ENCODE results near the gene RPL27A.
A peak's percentile ranks its signal among the peaks of the same experiment; 100 is the strongest.

RPL27A gene

GRCh38 chr11:8730697-8731020 lies 48.1 kb downstream of the RPL27A start:
- TF ChIP-seq CTCF (conservative IDR thresholded peaks at IDR 0.05): no peak
- H3K27ac ChIP-seq: no peak overlapping the region

- no peak for TF ChIP-seq CTCF (conservative IDR thresholded peaks at IDR 0.05)
- no peak overlapping the region for H3K27ac ChIP-seq
Observed at GRCh38 chr11:8731647-8732323, 49.2 kb downstream of the RPL27A start.

- no peak for TF ChIP-seq CTCF (conservative IDR thresholded peaks at IDR 0.05)
Observed at GRCh38 chr11:8732324-8732670, 49.7 kb downstream of the RPL27A start.

GRCh38 chr11:8732748-8733241 lies 50.2 kb downstream of the RPL27A start:
- no peak for TF ChIP-seq CTCF (conservative IDR thresholded peaks at IDR 0.05)
- no peak overlapping the region for H3K27ac ChIP-seq

More at GRCh38 chr11:8732324-8732670, 49.7 kb downstream of the RPL27A start:
- H3K27ac ChIP-seq: no peak overlapping the region

- H3K27ac ChIP-seq: no peak overlapping the region
- no peak for TF ChIP-seq CTCF (conservative IDR thresholded peaks at IDR 0.05)
Observed at GRCh38 chr11:8733852-8734251, 51.3 kb downstream of the RPL27A start.

- TF ChIP-seq CTCF (conservative IDR thresholded peaks at IDR 0.05): no peak
- no peak overlapping the region for H3K27ac ChIP-seq
Observed at GRCh38 chr11:8735094-8735493, 52.5 kb downstream of the RPL27A start.

- TF ChIP-seq CTCF (conservative IDR thresholded peaks at IDR 0.05): no peak
Observed at GRCh38 chr11:8739309-8739793, 56.8 kb downstream of the RPL27A start.

More at GRCh38 chr11:8739309-8739793, 56.8 kb downstream of the RPL27A start:
- H3K27ac ChIP-seq: peak overlapping the region; percentile 50
